ENCODE measurements around the gene DAZAP2.
"Not testable (repeated sequence)": the region's sequence is repeated elsewhere in the genome, so short reads cannot be mapped to it uniquely, and the experiment has no call there.

DAZAP2 gene

GRCh38 chr12:51247523-51248206 is 9.0 kb downstream of the DAZAP2 start:
- no peak for DNase-seq (ENCODE audit: low spot score)

DNA sequence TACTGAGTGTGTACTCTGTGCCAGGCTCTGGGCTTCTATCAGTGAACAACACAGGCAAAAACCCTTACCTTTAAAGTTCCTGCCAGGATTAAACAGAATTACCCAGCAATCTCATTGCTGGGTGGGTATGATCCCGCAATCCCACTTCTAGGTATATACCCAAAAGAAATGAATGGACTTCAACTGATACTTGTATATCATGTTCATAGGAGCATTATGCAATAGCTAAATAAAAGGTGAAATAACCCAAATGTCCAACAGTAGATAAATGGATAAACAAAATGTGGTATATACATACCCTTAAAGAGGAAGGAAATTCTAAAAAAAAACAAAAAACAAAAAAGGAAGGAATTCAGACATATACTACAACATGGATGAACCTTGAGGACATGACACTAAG is 14.7 kb downstream of the DAZAP2 start:
- no peak for DNase-seq (ENCODE audit: low spot score)

DNA sequence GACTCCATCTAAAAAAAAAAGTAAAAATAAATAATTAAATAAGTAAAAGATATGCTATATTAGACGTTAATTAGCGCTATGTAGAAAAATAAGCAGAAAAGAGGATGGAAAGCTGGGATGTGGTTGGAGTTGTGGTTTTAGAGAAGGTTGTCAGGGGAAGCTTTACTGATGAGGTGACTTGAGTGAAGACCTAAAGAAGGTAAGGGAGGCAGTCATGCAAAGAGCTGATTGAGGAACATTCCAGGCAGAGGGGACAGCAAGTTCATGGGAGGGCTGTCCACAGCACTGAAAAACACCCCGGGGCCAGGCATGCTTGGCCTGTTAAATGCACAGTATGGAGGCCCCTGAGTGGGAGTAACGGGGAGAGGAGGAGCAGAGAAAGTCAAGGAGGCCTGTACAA is 15.9 kb downstream of the DAZAP2 start:
- DNase-seq (ENCODE audit: low spot score) = no peak

DNA sequence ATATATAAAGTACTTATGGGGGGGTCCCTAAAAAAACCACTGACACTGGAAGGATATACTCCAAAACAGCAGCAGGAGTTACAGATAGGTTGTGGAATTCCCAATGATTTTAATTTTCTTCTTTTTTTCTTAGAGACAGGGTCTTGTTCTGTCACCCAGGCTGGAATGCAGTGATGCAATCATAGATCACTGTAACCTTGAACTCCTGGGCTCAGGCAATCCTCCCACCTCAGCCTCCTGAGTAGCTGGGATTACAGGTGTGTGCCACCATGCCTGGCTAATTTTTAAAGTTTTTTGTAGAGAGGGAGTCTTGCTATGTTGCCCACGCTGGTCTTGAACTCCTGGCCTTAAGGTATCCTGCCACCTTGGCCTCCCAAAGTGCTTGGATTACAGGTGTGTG is 21.0 kb downstream of the DAZAP2 start:
- DNase-seq (ENCODE audit: low spot score) = not testable (repeated sequence)

- no peak for DNase-seq (ENCODE audit: low spot score)
These were observed 24.1 kb downstream of the DAZAP2 start for GRCh38 chr12:51262758-51263177.

DNA sequence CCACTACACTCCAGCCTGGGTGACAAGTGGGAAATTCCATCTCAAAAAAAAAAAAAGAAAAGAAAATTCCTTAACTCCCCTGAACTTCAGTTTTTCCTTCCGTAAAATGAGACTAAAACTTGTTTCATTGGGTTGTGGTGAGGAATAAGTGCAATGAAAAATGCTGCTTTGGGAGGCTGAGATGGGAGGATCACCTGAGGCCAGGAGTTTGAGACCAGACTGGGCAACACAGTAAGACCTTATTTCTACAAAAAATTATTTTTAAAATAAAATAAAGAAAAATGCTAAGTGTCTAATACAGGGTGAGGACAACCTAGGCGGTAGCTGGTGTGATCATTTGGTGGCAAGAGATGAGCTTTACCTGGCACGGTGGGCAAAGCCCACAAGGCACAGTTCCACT is 24.7 kb downstream of the DAZAP2 start:
- DNase-seq (ENCODE audit: low spot score) = no peak

GRCh38 chr12:51264297-51264696 is 25.7 kb downstream of the DAZAP2 start:
- DNase-seq (ENCODE audit: low spot score) = no peak

GRCh38 chr12:51265024-51265423 is 26.4 kb downstream of the DAZAP2 start:
- no peak for DNase-seq (ENCODE audit: low spot score)

DNA sequence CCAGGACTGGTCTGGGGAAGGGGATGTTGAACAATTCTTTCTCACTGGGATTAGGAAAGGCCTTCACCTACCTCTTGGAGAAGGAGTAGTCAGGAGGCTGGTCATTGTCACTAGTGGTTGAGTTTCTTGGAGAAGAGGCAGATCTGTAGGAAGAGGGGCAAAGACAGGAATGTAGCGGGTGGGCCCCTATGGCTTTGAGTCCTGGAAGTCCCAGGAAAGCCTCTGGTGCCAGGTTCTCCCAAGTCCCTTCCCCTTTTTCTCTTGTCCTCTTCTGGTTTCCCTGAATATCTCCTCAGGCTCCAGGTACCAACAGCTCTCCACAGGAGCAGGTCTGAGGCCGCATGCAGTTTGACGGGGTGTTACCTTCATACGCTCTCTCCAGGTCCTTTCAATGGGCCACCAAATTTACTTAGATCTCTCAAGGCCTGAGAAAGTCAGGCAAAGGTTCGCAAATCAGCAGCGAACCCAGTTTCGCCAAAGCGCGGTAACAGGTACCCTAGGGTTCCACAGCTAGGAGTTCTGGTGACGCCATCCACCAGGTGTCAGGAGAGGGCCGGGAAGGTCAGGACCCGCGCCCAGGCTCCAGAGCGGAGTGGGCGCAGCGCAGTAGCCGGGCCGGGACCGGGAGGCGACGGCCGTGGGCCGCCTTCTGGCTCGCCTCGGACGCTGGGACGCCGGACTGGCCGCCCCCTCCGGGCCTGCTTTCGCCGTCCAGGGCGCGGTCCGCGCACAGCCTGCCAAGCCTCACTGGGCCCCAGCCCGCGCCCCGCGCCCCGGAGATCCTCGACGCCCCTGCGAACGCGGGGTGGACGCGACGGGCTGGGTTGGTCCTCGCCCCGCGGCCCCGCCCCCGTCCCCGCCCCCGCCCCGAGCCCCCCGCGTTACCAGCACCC is 30.8 kb downstream of the DAZAP2 start:
- DNase-seq (ENCODE audit: low spot score) = no peak

- no peak for DNase-seq (ENCODE audit: low spot score)
These were observed 31.7 kb downstream of the DAZAP2 start, which contains the start of gene SMAGP for GRCh38 chr12:51270067-51270950. TSS of gene SMAGP (minus strand) at chr12:51270415. CDS start at chr12:51269278, 1,137 bp downstream.

GRCh38 chr12:51270951-51271518 is 32.4 kb downstream of the DAZAP2 start:
- peak; percentile 59 for DNase-seq (ENCODE audit: low spot score)

DNA sequence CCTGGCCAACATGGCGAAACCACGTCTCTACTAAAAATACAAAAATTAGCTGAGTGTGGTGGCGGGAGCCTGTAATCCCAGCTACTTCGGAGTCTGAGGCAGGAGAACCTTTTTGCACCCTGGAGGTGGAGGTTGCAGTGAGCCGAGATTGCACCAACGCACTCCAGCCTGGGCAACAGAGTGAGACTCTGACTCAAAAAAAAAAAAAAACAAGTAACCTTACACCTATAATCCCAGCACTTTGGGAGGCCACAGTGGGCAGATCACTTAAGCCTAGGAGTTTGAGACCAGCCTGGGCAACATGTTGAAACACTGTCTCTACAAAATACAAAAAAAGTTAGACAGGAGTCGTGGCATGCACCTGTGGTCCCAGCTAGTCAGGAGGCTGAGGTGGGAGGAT is 34.2 kb downstream of the DAZAP2 start:
- not testable (repeated sequence) for DNase-seq (ENCODE audit: low spot score)

GRCh38 chr12:51275088-51275487 is 36.5 kb downstream of the DAZAP2 start:
- no peak for DNase-seq (ENCODE audit: low spot score)

DNA sequence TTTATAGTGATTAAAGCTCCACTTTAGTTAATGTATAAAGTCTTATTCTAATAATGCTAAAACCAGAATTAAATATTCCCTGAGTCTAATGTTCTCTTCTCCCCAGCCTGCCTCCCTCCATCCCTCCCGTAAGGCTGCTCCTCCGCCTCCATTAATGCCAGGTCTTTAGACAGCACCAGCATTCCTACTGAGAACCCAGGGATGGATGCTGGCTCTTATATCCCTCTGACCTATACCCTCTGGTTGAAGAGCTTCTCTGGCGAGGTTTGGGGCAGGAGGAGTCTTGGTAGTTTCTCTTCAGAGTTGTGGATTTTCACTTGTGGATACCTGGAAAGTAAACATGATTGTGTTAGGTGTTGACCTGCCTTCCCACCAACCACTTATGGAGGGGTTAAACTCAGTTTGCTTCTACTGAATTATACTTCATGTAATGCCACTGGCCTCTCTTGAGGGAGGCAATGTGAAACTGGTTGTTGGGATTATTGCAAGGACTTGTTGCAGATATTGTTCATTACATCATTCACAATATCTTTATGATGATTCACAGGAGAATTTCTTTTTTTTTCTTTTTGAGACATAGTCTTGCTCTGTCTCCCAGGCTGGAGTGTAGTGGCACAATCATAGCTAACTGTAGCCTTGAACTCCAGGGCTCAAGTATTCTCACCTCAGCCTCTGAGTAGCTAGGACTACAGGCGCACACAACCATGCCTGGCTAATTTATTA is 42.7 kb downstream of the DAZAP2 start:
- DNase-seq (ENCODE audit: low spot score) = no peak

- no peak for DNase-seq (ENCODE audit: low spot score)
These were observed 47.2 kb downstream of the DAZAP2 start for GRCh38 chr12:51285843-51286242.

DNA sequence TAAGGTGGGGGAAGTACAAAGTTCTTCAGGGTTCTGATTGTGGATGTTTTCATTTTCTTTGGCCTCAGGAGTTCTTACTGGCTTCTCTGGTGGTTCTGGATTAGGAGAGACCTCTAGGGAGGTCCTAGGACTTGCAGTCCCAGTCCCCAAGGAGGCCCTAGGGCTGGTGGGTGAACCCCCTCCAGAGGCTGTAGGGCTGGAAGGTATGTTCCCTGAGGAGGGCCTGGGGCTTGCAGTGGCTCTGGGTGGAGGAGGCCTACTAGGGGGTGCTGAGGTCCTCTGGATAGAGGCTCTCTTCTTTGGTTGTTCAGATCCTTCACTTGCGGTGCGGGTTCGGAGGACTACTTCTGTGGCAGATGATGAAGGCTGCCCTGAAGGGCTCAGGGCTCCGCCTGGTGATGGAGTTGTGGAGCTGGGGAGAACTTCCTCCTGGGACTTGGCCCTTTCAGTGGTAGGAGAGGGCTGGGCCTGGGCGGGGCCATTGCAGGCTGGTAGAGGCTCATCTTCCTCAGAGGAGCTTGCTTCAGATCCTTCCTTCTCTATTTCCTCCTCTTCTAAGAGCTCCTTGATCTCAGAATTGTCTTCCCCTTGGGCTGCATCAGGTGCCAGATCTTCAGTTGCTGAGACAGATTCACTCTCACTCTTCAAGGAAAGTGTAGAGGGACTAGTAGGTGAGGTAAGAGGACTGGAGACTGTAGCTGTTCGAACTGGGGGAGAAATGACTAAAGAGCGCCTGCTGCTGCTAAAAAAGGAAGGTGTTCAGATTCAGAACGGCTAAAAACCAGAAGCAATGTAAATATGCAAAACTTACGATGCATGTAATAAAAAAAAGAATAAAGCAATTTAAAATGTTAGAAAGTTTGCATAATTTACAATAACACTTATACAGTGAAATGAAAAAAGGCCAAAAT is 53.2 kb downstream of the DAZAP2 start:
- not testable (repeated sequence) for DNase-seq (ENCODE audit: low spot score)

All from COLO829 (cell line).